Measurements from ENCODE around the gene FLT4.

Gene FLT4

DNA sequence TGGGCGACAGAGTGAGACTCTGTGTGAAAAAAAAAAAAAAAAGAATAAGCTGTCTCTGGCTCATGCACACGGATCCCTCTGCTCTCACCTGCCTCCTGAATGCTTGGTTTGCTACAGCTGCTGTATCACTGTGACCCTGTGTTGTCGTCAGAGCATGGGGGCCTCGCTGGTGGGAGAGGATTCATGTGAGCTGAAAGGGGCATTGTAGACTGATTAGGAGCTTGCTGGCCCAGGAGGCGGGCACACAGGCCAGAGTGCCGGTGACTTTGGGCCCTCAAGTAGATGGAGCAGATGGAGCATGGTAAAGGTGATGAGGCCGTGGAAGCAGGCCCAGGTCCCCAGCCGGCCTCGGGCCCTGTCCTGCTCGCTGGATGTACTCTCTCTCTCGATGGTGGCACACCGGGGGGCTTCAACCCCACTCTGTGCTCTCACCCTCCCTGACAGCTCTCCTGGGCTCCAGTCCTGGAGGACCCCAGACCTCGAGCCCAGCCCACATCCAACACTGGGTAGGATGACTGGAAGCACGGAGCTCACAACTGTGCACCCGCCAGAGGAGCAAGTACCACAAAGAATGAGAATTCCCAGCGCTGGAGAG is 7.1 kb downstream of the FLT4 start:
- TF ChIP-seq, protein P1, sequence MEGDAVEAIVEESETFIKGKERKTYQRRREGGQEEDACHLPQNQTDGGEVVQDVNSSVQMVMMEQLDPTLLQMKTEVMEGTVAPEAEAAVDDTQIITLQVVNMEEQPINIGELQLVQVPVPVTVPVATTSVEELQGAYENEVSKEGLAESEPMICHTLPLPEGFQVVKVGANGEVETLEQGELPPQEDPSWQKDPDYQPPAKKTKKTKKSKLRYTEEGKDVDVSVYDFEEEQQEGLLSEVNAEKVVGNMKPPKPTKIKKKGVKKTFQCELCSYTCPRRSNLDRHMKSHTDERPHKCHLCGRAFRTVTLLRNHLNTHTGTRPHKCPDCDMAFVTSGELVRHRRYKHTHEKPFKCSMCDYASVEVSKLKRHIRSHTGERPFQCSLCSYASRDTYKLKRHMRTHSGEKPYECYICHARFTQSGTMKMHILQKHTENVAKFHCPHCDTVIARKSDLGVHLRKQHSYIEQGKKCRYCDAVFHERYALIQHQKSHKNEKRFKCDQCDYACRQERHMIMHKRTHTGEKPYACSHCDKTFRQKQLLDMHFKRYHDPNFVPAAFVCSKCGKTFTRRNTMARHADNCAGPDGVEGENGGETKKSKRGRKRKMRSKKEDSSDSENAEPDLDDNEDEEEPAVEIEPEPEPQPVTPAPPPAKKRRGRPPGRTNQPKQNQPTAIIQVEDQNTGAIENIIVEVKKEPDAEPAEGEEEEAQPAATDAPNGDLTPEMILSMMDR (IDR thresholded peaks at IDR 0.05; ENCODE audit: borderline replicate concordance, control extremely low read depth, extremely low read depth, insufficient read depth, missing control alignments), result no peak
- no peak for DNase-seq (ENCODE audit: low spot score)
- in situ Hi-C loops (cut with MboI; ENCODE audit: low sequenced_read_pairs, unreplicated experiment), result no loop called here

- DNase-seq (ENCODE audit: low spot score), result no peak
- in situ Hi-C loops (cut with MboI; ENCODE audit: low sequenced_read_pairs, unreplicated experiment), result no loop called here
- TF ChIP-seq, protein P1 (IDR thresholded peaks at IDR 0.05; ENCODE audit: borderline replicate concordance, control extremely low read depth, extremely low read depth, insufficient read depth, missing control alignments), result no peak
Measured at GRCh38 chr5:180641566-180641900, 7.9 kb downstream of the FLT4 start.

GRCh38 chr5:180640861-180641565 is 8.4 kb downstream of the FLT4 start:
- TF ChIP-seq, protein P1 (IDR thresholded peaks at IDR 0.05; ENCODE audit: borderline replicate concordance, control extremely low read depth, extremely low read depth, insufficient read depth, missing control alignments), result no peak
- in situ Hi-C loops (cut with MboI; ENCODE audit: low sequenced_read_pairs, unreplicated experiment), result no loop called here
- DNase-seq (ENCODE audit: low spot score), result no peak

GRCh38 chr5:180640611-180640860 is 8.9 kb downstream of the FLT4 start:
- TF ChIP-seq, protein P1 (IDR thresholded peaks at IDR 0.05; ENCODE audit: borderline replicate concordance, control extremely low read depth, extremely low read depth, insufficient read depth, missing control alignments), result no peak
- in situ Hi-C loops (cut with MboI; ENCODE audit: low sequenced_read_pairs, unreplicated experiment), result no loop called here
- no peak for DNase-seq (ENCODE audit: low spot score)

DNA sequence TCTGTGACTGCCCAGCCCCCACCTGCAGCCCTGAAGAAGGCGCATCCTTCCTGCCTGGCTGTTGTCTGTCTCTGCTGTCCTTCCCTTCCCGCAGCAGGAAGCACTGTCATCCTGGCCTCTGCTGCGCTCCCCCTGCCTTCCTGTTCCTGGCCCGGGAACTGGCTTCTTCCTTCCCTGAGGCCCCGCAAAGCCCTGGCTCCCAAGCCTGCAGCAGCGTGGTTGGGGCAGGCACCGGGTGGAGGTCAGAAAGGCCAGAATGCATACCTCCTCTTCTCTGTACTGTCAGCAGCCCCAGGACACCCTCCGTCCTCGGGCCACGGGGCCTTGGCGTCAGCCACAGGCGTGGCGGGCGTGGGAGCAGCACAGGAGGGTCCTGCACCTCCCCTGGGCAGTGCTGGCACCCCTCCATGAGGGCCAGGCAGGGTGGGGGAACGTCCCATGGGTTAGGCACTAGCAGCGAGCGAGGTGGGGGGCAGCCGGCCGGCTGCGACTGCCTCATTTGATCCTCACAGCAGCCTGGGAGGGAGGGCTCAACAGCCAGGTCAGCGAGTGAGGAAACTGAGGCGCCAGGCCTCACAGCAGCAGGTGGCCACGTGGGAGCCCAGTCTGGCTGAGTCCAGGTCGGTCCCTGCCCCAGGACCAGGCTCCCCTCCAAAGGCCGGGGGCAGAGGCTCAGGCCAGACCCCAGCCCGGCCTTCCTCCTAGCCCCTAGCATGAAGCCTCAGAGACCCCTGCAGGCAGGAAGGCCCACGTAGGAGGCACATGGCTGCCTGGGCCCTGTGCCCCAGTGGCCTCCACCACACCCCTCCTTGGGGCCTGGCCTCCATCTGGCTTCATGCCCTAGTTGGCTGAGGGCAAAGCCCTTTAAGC is 9.4 kb downstream of the FLT4 start:
- in situ Hi-C loops (cut with MboI; ENCODE audit: low sequenced_read_pairs, unreplicated experiment), result no loop called here
- DNase-seq (ENCODE audit: low spot score), result no peak
- TF ChIP-seq, protein P1 (IDR thresholded peaks at IDR 0.05; ENCODE audit: borderline replicate concordance, control extremely low read depth, extremely low read depth, insufficient read depth, missing control alignments), result no peak

GRCh38 chr5:180639287-180639686 is 10.1 kb downstream of the FLT4 start:
- in situ Hi-C loops (cut with MboI; ENCODE audit: low sequenced_read_pairs, unreplicated experiment), result no loop called here
- no peak for DNase-seq (ENCODE audit: low spot score)
- TF ChIP-seq, protein P1 (IDR thresholded peaks at IDR 0.05; ENCODE audit: borderline replicate concordance, control extremely low read depth, extremely low read depth, insufficient read depth, missing control alignments), result no peak

Data from GM13976 (cell line).